B cell (primary cell): Measurements from ENCODE around the gene DUSP9.

Experiments used
- CTCF ChIP-seq: fragments of 200-600 bp; IDR thresholded peaks from one replicate; pipeline ENCODE4 v1.8.0; 2022; ENCODE audit warnings: antibody characterized with exemption, mild to moderate bottlenecking
- EZH2 ChIP-seq: IDR thresholded peaks from 2 replicates; pipeline ENCODE4 v1.6.1; 2012; ENCODE audit warnings: borderline replicate concordance, low read depth, mild to moderate bottlenecking, moderate library complexity, low read length; ENCODE audit not compliant: insufficient read depth, poor library complexity, severe bottlenecking

- TF ChIP-seq CTCF (no peak), EZH2 (no peak)
These were observed 45.4 kb upstream of the DUSP9 start for GRCh38 chrX:153601511-153602110.
